GM12892 (cell line): Measurements from ENCODE around the gene EHD2.

Experiments used
- POLR2A ChIP-seq: IDR thresholded peaks from 2 replicates; pipeline ENCODE4 v1.6.1; 2011; ENCODE audit warnings: low read depth, low read length, control low read depth
- POLR2AphosphoS5 ChIP-seq: IDR thresholded peaks from 2 replicates; pipeline ENCODE4 v1.6.1; 2011; ENCODE audit warnings: low read depth, low read length, control low read depth

- TF ChIP-seq POLR2A (no peak), POLR2AphosphoS5 (no peak)
These were observed 63.3 kb downstream of the EHD2 start for GRCh38 chr19:47776568-47776967.
